HEK293 (cell line): ENCODE data around the gene RPIA.
"Not testable (repeated sequence)": the region's sequence is repeated elsewhere in the genome, so short reads cannot be mapped to it uniquely, and the experiment has no call there.

Experiments
- CTCF ChIA-PET: fragments of 350-600 bp; formaldehyde crosslinking; extraction: SDS; loops from one replicate; lab custom pipeline; 2021; ENCODE audit warnings: antibody characterized with exemption; lab: Yijun Ruan, JAX
- POLR2A ChIA-PET: fragments of 300-600 bp; formaldehyde crosslinking; extraction: SDS; loops from one replicate; lab custom pipeline; 2020; ENCODE audit warnings: antibody characterized with exemption, inconsistent platforms; lab: Yijun Ruan, JAX
- H3K27ac ChIP-seq: fragments of 200-500 bp; sonication (Bioruptor generic); 2 replicates; pipeline ENCODE4 v1.5.1; 2014; ENCODE audit warnings: low read depth, low read length, control low read depth, inconsistent platforms; ENCODE audit errors: extremely low read depth
- H3K36me3 ChIP-seq, 2 experiments: fragments of 200-500 bp in 1 of 2; sonication (Bioruptor generic) in 1 of 2; 1 replicate in 1 of 2; 2 replicates in 1 of 2; pipeline ENCODE4 v1.5.1; 2014 to 2017; ENCODE audit warnings: inconsistent platforms in 2 of 2, low read length in 2 of 2; ENCODE audit not compliant: control insufficient read depth in 2 of 2, insufficient read depth in 1 of 2
- H3K4me1 ChIP-seq: fragments of 200-500 bp; sonication (Bioruptor generic); 2 replicates; pipeline ENCODE4 v1.5.1; 2014; ENCODE audit warnings: mild to moderate bottlenecking, low read length, inconsistent platforms; ENCODE audit not compliant: control insufficient read depth, insufficient read depth
- H3K4me3 ChIP-seq: 2 replicates; pipeline ENCODE4 v1.5.1; 2011; ENCODE audit warnings: low read depth, mild to moderate bottlenecking, control low read depth, low read length, moderate library complexity
- H3K9me3 ChIP-seq: fragments of 200-500 bp; sonication (Bioruptor generic); 2 replicates; pipeline ENCODE4 v1.5.1; 2014; ENCODE audit warnings: low read depth, low read length, inconsistent platforms; ENCODE audit not compliant: control insufficient read depth, insufficient read depth
- AEBP2 ChIP-seq: fragments of 450-650 bp; formaldehyde crosslinking; IDR thresholded peaks from 2 replicates; pipeline ENCODE4 v1.5.1; 2016; ENCODE audit warnings: missing biosample characterization, missing genetic modification characterization, borderline replicate concordance
- ATF2 ChIP-seq: fragments of 450-650 bp; formaldehyde crosslinking; IDR thresholded peaks from 2 replicates; pipeline ENCODE4 v1.5.1; 2016; ENCODE audit warnings: missing biosample characterization, missing genetic modification characterization, low read depth
- GLI4 ChIP-seq: fragments of 450-650 bp; formaldehyde crosslinking; IDR thresholded peaks from 2 replicates; pipeline ENCODE4 v1.5.1; 2016; ENCODE audit warnings: missing biosample characterization, missing genetic modification characterization
- REPIN1 ChIP-seq: fragments of 450-650 bp; formaldehyde crosslinking; IDR thresholded peaks from 2 replicates; pipeline ENCODE4 v1.5.1; 2017; ENCODE audit warnings: missing biosample characterization, missing genetic modification characterization, low read depth
- REST ChIP-seq: fragments of 450-650 bp; formaldehyde crosslinking; IDR thresholded peaks from 2 replicates; pipeline ENCODE4 v1.5.1; 2016; ENCODE audit warnings: missing biosample characterization, missing genetic modification characterization
- SP2 ChIP-seq: fragments of 450-650 bp; formaldehyde crosslinking; IDR thresholded peaks from 2 replicates; pipeline ENCODE4 v1.5.1; 2016; ENCODE audit warnings: missing biosample characterization, missing genetic modification characterization
- ZBTB17 ChIP-seq: fragments of 450-650 bp; formaldehyde crosslinking; IDR thresholded peaks from 2 replicates; pipeline ENCODE4 v1.5.1; 2016; ENCODE audit warnings: missing biosample characterization, missing genetic modification characterization
- ZNF169 ChIP-seq: fragments of 450-650 bp; formaldehyde crosslinking; IDR thresholded peaks from 2 replicates; pipeline ENCODE4 v1.5.1; 2016; ENCODE audit warnings: missing biosample characterization, missing genetic modification characterization
- ZNF362 ChIP-seq: fragments of 450-650 bp; formaldehyde crosslinking; IDR thresholded peaks from 2 replicates; pipeline ENCODE4 v1.5.1; 2016; ENCODE audit warnings: missing biosample characterization, missing genetic modification characterization
- ZNF473 ChIP-seq: fragments of 450-650 bp; formaldehyde crosslinking; IDR thresholded peaks from 2 replicates; pipeline ENCODE4 v1.5.1; 2017; ENCODE audit warnings: missing biosample characterization, missing genetic modification characterization
- ZNF530 ChIP-seq: fragments of 450-650 bp; formaldehyde crosslinking; IDR thresholded peaks from 2 replicates; pipeline ENCODE4 v1.5.1; 2016; ENCODE audit warnings: low read depth, missing biosample characterization, missing genetic modification characterization
- ZNF664 ChIP-seq: fragments of 450-650 bp; formaldehyde crosslinking; IDR thresholded peaks from 2 replicates; pipeline ENCODE4 v1.5.1; 2016; ENCODE audit warnings: missing biosample characterization, missing genetic modification characterization
- ZNF747 ChIP-seq: fragments of 450-650 bp; formaldehyde crosslinking; IDR thresholded peaks from 2 replicates; pipeline ENCODE4 v1.5.1; 2016; ENCODE audit warnings: missing biosample characterization, missing genetic modification characterization
- ZNF785 ChIP-seq: fragments of 450-650 bp; formaldehyde crosslinking; IDR thresholded peaks from 2 replicates; pipeline ENCODE4 v1.5.1; 2016; ENCODE audit warnings: missing biosample characterization, missing genetic modification characterization

The RPIA gene

GRCh38 chr2:88691339-88692183 lies at the start of gene RPIA (continued):
- peak; percentile 83 for TF ChIP-seq ZBTB17
- TF ChIP-seq ZNF362 (tag by site-specific recombination) = no peak
- TF ChIP-seq ZNF169 = no peak
- 0 out of 2 replicates have a peak, but pooled peaks have one; percentile 21 for TF ChIP-seq REST (tag by site-specific recombination)
- peak; percentile 89 for TF ChIP-seq SP2 (tag by site-specific recombination)

GRCh38 chr2:88642278-88642677 lies 49.2 kb upstream of the RPIA start:
- no peak for TF ChIP-seq GLI4
- TF ChIP-seq ZNF664 (tag by site-specific recombination) = no peak
- TF ChIP-seq ZNF785 (tag by site-specific recombination) = no peak
- TF ChIP-seq ZNF473 (tag by site-specific recombination) = no peak
- TF ChIP-seq ZNF747 (tag by site-specific recombination) = no peak
- TF ChIP-seq ATF2 (tag by site-specific recombination) = no peak
- no peak for TF ChIP-seq ZNF530 (tag by site-specific recombination)
- no peak for TF ChIP-seq AEBP2 (tag by site-specific recombination)
- no peak for TF ChIP-seq REPIN1 (tag by site-specific recombination)
- TF ChIP-seq, all 188 proteins: peak for 0
- Histone ChIP-seq H3K4me1 (no peaks in the 10 kb centered on the region), H3K27ac (no peak overlapping the region), H3K9me3 (no peaks in the 10 kb centered on the region), H3K4me3 (no peak overlapping the region), H3K36me3 (no peaks in the 10 kb centered on the region)
- POLR2A ChIA-PET = no interaction called here
- CTCF ChIA-PET = interaction anchor here (0.9 kb wide), 1 partner anchor 9 kb away, joined by 3 read pairs; no protein-coding TSS in a partner anchor

GRCh38 chr2:88645291-88645882 lies 46.1 kb upstream of the RPIA start:
- H3K27ac ChIP-seq, H3K9me3 ChIP-seq, H3K4me3 ChIP-seq, H3K36me3 ChIP-seq, POLR2A ChIA-PET, H3K4me1 ChIP-seq: not testable (repeated sequence)
- CTCF ChIA-PET = interaction anchor here (0.5 to 1.2 kb wide), 4 partner anchors 17 to 504 kb away, joined by 3 to 4 read pairs (median 4); no protein-coding TSS in a partner anchor
